ENCODE measurements around the gene LILRA5.
"Not testable (repeated sequence)": the region's sequence is repeated elsewhere in the genome, so short reads cannot be mapped to it uniquely, and the experiment has no call there.

DNA sequence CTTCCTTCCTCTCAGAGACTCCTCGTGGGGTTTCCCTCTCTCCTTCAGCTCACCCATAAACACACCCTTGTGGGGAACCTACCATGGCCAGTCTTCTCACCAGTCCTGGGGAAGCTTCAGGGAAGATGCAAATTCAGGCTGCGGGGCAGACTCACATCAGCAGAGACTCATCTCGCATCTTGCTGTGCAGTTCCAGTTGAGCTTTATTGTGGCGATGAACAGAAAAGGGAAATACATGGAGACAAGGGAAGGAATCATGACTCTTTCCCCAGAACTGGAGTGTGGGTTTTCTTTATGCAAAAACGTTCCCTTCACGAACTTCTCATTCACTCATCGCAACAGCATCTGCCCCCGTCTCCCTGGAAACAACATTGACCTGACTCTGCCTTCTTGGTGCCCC lies 23.8 kb downstream of the LILRA5 start:
- TF ChIP-seq, protein P1, sequence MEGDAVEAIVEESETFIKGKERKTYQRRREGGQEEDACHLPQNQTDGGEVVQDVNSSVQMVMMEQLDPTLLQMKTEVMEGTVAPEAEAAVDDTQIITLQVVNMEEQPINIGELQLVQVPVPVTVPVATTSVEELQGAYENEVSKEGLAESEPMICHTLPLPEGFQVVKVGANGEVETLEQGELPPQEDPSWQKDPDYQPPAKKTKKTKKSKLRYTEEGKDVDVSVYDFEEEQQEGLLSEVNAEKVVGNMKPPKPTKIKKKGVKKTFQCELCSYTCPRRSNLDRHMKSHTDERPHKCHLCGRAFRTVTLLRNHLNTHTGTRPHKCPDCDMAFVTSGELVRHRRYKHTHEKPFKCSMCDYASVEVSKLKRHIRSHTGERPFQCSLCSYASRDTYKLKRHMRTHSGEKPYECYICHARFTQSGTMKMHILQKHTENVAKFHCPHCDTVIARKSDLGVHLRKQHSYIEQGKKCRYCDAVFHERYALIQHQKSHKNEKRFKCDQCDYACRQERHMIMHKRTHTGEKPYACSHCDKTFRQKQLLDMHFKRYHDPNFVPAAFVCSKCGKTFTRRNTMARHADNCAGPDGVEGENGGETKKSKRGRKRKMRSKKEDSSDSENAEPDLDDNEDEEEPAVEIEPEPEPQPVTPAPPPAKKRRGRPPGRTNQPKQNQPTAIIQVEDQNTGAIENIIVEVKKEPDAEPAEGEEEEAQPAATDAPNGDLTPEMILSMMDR (IDR thresholded peaks at IDR 0.05; ENCODE audit: poor library complexity, severe bottlenecking): not testable (repeated sequence)
- not testable (repeated sequence) for TF ChIP-seq EZH2 (IDR thresholded peaks at IDR 0.05; ENCODE audit: borderline replicate concordance, insufficient read depth, low read length, poor library complexity, severe bottlenecking); POLR2AphosphoS5 (IDR thresholded peaks at IDR 0.05); TAF1 (IDR thresholded peaks at IDR 0.05; ENCODE audit: low read depth); EP300 (conservative IDR thresholded peaks at IDR 0.05; ENCODE audit: poor library complexity, severe bottlenecking); SMC3 (conservative IDR thresholded peaks at IDR 0.05; ENCODE audit: poor library complexity); RAD21 (conservative IDR thresholded peaks at IDR 0.05); MXI1 (conservative IDR thresholded peaks at IDR 0.05; ENCODE audit: poor library complexity, severe bottlenecking)
- TF ChIP-seq, protein P2, sequence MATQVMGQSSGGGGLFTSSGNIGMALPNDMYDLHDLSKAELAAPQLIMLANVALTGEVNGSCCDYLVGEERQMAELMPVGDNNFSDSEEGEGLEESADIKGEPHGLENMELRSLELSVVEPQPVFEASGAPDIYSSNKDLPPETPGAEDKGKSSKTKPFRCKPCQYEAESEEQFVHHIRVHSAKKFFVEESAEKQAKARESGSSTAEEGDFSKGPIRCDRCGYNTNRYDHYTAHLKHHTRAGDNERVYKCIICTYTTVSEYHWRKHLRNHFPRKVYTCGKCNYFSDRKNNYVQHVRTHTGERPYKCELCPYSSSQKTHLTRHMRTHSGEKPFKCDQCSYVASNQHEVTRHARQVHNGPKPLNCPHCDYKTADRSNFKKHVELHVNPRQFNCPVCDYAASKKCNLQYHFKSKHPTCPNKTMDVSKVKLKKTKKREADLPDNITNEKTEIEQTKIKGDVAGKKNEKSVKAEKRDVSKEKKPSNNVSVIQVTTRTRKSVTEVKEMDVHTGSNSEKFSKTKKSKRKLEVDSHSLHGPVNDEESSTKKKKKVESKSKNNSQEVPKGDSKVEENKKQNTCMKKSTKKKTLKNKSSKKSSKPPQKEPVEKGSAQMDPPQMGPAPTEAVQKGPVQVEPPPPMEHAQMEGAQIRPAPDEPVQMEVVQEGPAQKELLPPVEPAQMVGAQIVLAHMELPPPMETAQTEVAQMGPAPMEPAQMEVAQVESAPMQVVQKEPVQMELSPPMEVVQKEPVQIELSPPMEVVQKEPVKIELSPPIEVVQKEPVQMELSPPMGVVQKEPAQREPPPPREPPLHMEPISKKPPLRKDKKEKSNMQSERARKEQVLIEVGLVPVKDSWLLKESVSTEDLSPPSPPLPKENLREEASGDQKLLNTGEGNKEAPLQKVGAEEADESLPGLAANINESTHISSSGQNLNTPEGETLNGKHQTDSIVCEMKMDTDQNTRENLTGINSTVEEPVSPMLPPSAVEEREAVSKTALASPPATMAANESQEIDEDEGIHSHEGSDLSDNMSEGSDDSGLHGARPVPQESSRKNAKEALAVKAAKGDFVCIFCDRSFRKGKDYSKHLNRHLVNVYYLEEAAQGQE (IDR thresholded peaks at IDR 0.05; ENCODE audit: borderline replicate concordance): not testable (repeated sequence)
